Measurements from ENCODE around the gene NRP1. TPM values are rescaled to one million over a fixed set of nuclear protein-coding genes. Genes with fewer than 3 reads are reported as not detected.
A peak's percentile ranks its signal among the peaks of the same experiment; 100 is the strongest.

Gene NRP1
- polyA plus RNA-seq, 1 of the 3 experiments (the other 2 are of a cell fraction), result 129 TPM

- Histone ChIP-seq H3K4me3 (ENCODE audit: low read depth in 2 of 2, low read length in 1 of 2) (no peak overlapping the region), H4K20me1 (ENCODE audit: insufficient read depth) (no peaks in the 10 kb centered on the region), H2AFZ (ENCODE audit: low read depth) (no peak overlapping the region), H3K27ac (ENCODE audit: low read depth in 2 of 2, low read length in 1 of 2) (no peak overlapping the region; a peak in 2 of 4 replicates), H3K79me2 (ENCODE audit: insufficient read depth) (no peaks in the 10 kb centered on the region), H3K36me3 (replicated peaks in 1 of 2; ENCODE audit: control insufficient read depth in 1 of 2, insufficient read depth in 2 of 2, low read length in 1 of 2) (no peaks in the 10 kb centered on the region), H3K9me2 (no peaks in the 10 kb centered on the region), H3K4me1 (ENCODE audit: control insufficient read depth in 1 of 2, insufficient read depth in 2 of 2, low read depth in 1 of 2, low read length in 1 of 2) (peaks cover 18 to 19% of the 10 kb centered on the region in 2 experiments), H3F3A (replicated peaks; ENCODE audit: insufficient read depth) (peaks cover 8% of the 10 kb centered on the region), H3K9me3 (no peaks in the 10 kb centered on the region), H3K4me2 (no peak overlapping the region), H3K9ac (no peak overlapping the region), H3K27me3 (ENCODE audit: insufficient read depth) (no peaks in the 10 kb centered on the region)
- POLR2A ChIA-PET, result interaction anchor here (1.0 kb wide), 1 partner anchor 9 kb away, joined by 3 read pairs; no protein-coding TSS in a partner anchor
- CTCF ChIA-PET, result no interaction called here
- TF ChIP-seq YY1 (IDR thresholded peaks at IDR 0.05; ENCODE audit: low read depth) (no peak), MEF2A (IDR thresholded peaks at IDR 0.05; ENCODE audit: borderline replicate concordance, low read depth) (no peak)
- DNase-seq, result no peak
- WGBS (ENCODE audit: low lambda C conversion rate), result 38% methylated on average over 2 of the region's 2 CpGs
These were observed 47.7 kb upstream of the NRP1 start for GRCh38 chr10:33382216-33382600.

- Histone ChIP-seq H3K4me2 (no peak overlapping the region), H3K36me3 (replicated peaks in 1 of 2; ENCODE audit: control insufficient read depth in 1 of 2, insufficient read depth in 2 of 2, low read length in 1 of 2) (no peaks in the 10 kb centered on the region), H3K9me3 (no peaks in the 10 kb centered on the region), H3K4me3 (ENCODE audit: low read depth in 2 of 2, low read length in 1 of 2) (no peak overlapping the region), H4K20me1 (ENCODE audit: insufficient read depth) (no peaks in the 10 kb centered on the region), H3K27ac (ENCODE audit: low read depth in 2 of 2, low read length in 1 of 2) (no peak overlapping the region; a peak in 2 of 4 replicates), H3K9me2 (no peaks in the 10 kb centered on the region), H3F3A (replicated peaks; ENCODE audit: insufficient read depth) (peaks cover 14% of the 10 kb centered on the region), H2AFZ (ENCODE audit: low read depth) (no peak overlapping the region), H3K4me1 (ENCODE audit: control insufficient read depth in 1 of 2, insufficient read depth in 2 of 2, low read depth in 1 of 2, low read length in 1 of 2) (peaks cover 18 to 24% of the 10 kb centered on the region in 2 experiments), H3K27me3 (ENCODE audit: insufficient read depth) (no peaks in the 10 kb centered on the region), H3K9ac (no peak overlapping the region), H3K79me2 (ENCODE audit: insufficient read depth) (no peaks in the 10 kb centered on the region)
- POLR2A ChIA-PET, result interaction anchor here (0.6 to 1.0 kb wide), 2 partner anchors 9 to 14 kb away, joined by 3 read pairs; no protein-coding TSS in a partner anchor
- peak; percentile 27 for DNase-seq
- 66% methylated on average over 12 of the region's 12 CpGs for WGBS (ENCODE audit: low lambda C conversion rate)
- CTCF ChIA-PET, result interaction anchor here (1.2 kb wide), 1 partner anchor 10 kb away, joined by 3 read pairs; no protein-coding TSS in a partner anchor
- TF ChIP-seq TCF12 (IDR thresholded peaks at IDR 0.05), result peak; percentile 94
- TF ChIP-seq RXRA (IDR thresholded peaks at IDR 0.05; ENCODE audit: borderline replicate concordance, low read depth), result no peak
- peak; percentile 67 for TF ChIP-seq NFIC (IDR thresholded peaks at IDR 0.05; ENCODE audit: borderline replicate concordance)
- TF ChIP-seq MEF2A (IDR thresholded peaks at IDR 0.05; ENCODE audit: borderline replicate concordance, low read depth), result no peak
- no peak for TF ChIP-seq CTCF (IDR thresholded peaks at IDR 0.05)
- no peak for TF ChIP-seq FOXM1 (IDR thresholded peaks at IDR 0.05; ENCODE audit: low read depth)
- no peak for TF ChIP-seq RFX5 (IDR thresholded peaks at IDR 0.05; ENCODE audit: low read length)
- TF ChIP-seq EP300 (IDR thresholded peaks at IDR 0.05; ENCODE audit: borderline replicate concordance in 1 of 2, low read depth in 1 of 2, low read length in 1 of 2), result peak in 1 of 2 experiments; percentile 61; a peak in 1 of 4 replicates
- TF ChIP-seq USF1 (IDR thresholded peaks at IDR 0.05; ENCODE audit: borderline replicate concordance, low read depth), result no peak
- TF ChIP-seq GABPA (IDR thresholded peaks at IDR 0.05; ENCODE audit: low read depth), result no peak
- peak; percentile 32; the same call in 1 of the 2 replicates for TF ChIP-seq MAX (IDR thresholded peaks at IDR 0.05; ENCODE audit: low read depth)
- no peak for TF ChIP-seq FOXJ3 (CRISPR knock-in tag; IDR thresholded peaks at IDR 0.05)
- TF ChIP-seq NRF1 (IDR thresholded peaks at IDR 0.05; ENCODE audit: low read depth, low read length), result no peak
- no peak for TF ChIP-seq CHD2 (IDR thresholded peaks at IDR 0.05; ENCODE audit: low read length, partially characterized antibody)
- no peak for TF ChIP-seq EZH2phosphoT487 (IDR thresholded peaks at IDR 0.05; ENCODE audit: borderline replicate concordance, low read depth)
- TF ChIP-seq USF2 (IDR thresholded peaks at IDR 0.05; ENCODE audit: borderline replicate concordance, low read depth, low read length), result no peak
- TF ChIP-seq FOSL2 (IDR thresholded peaks at IDR 0.05; ENCODE audit: borderline replicate concordance, low read depth), result no peak
- TF ChIP-seq IRF3 (IDR thresholded peaks at IDR 0.05; ENCODE audit: low read depth, low read length), result no peak
- TF ChIP-seq PBX3 (IDR thresholded peaks at IDR 0.05), result peak; percentile 52
- TF ChIP-seq POLR2AphosphoS5 (IDR thresholded peaks at IDR 0.05; ENCODE audit: low read depth, low read length), result peak; percentile 33; the same call in 1 of the 2 replicates
These were observed 47.2 kb upstream of the NRP1 start for GRCh38 chr10:33381451-33382215.

All from SK-N-SH (cell line).